Kidney capillary endothelial cell (primary cell): ENCODE measurements around the gene KCNE4.

Source experiments
- DNase-seq: peaks from one replicate; pipeline ENCODE4 v3.0.0-alpha.2; 2018; ENCODE audit warnings: low spot score

Gene KCNE4, protein sequence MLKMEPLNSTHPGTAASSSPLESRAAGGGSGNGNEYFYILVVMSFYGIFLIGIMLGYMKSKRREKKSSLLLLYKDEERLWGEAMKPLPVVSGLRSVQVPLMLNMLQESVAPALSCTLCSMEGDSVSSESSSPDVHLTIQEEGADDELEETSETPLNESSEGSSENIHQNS

DNA sequence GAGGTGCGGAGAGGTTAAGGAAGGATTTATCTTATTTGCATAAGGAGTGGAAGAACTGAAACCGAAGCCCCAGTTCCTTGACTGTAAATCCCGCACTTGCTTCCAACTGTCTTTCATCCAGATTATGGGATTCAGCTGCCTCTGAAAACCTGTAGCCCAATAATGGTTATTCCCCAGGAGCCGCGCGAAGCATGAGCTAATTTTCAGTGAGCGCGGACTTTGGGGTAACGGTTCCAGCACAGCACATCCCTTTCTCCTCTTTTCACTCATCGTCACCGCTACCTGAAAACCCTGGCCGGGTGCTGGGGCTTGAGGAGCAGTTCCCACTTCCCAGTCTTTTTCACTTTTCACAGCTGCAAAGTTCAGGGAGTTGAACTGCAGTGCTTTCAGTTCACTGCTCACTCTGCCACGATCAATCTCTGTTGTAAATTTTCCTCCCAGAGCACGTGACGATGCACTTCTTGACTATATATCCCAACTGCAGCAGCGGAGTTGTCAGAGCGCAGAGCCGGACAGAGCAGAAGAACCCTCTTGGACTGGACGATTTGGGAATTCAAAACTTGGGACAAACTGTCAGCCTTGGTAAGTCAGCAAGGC lies at the start of gene KCNE4:
TSS of gene KCNE4 (plus strand) at position 498 of the 597 bp plus-strand sequence. CDS start 641 bp downstream, outside the sequence.
- no peak for DNase-seq

DNA sequence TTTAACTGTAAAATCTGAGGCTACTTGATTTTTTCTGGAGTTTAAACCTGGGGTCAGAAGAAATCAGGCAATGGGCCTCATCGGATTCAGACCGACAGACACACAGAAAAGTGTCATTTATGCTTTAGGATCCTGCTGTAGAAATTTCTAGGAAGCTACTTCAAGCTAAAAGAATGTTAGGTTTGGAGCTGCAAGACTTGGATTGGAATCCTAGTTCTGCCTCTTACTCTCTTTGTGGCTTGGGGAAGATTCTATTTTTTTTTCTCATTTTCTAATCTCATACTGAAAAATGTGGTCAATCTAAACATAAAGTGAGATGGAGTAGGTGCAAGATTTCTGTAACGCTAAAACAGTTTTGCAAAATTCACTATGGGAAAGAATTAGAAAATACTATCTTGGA lies 48.8 kb upstream of the KCNE4 start:
- DNase-seq, result no peak

DNA sequence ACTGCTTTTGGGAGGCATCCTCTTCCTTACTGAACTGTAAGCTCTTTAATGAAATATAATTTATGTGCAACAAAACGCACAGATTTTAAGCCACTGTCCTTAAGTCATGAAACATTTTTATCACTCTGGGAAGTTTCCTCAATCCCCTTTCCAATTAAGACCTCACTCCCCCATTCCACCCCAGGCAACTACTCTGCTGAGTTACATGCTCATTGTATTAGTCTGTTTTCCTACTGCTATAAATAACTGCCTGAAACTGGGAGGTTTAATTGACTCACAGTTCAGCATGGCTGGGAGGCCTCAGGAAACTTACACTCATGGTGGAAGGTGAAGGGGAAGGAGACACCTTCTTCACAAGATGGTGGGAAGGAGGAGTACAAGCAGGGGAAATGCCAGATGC lies 46.5 kb upstream of the KCNE4 start:
- DNase-seq, result no peak

DNA sequence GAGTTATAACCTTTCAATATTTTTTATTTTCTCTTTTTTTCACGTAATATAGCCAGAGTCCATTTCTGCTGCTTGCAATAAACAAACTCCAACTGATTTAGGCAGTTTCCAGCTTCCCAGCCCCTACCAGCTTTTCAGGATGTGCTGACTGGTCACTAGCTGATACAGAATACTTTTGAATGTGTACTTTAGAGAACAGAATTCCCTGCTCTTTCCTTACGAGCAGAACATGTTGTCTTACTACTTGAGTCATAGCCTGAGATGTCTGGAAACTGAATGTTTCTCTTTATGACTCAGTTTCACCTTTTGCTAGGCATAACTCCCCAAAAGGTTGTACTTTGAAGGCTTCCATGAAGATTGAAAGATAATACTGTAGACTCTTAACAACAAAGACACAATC lies 44.5 kb upstream of the KCNE4 start:
- no peak for DNase-seq

DNA sequence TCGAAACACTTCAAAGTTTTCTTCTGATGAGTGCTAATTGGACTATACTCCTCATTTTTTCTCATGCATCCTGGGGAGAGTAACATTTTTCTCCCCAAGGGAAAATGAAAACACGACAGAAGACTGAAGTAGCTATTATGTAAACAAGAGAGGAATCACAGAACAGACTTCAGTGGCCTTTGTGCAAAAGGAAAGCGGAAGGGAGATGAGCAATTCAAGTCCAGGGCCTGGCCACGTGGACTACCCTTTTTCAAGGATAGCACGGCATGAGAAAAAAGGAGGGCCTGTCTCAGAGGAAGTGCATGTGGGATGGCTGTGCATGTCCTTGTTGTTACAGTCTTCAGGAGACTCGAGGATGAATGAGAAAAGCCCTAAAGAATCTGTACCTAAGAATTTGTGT lies 43.8 kb upstream of the KCNE4 start:
- no peak for DNase-seq

DNA sequence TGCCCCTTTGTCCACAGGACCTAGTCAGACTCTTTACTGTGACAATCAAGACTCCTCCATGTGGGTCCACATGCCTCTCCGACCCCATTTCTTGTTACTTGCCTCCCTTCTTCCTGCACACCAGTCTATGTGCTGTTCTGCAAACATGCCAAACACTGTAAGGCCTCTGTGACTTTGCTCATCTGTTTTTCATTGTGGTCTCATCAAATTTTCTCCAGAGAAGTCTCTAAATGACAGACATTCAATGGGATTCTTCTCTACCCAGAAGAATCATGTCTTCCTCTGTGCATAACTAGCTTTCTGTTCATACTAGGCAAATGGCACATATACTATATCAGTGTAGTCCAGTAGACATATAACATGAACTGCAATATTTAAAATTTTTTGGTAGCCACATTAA lies 43.0 kb upstream of the KCNE4 start:
- DNase-seq, result no peak

DNA sequence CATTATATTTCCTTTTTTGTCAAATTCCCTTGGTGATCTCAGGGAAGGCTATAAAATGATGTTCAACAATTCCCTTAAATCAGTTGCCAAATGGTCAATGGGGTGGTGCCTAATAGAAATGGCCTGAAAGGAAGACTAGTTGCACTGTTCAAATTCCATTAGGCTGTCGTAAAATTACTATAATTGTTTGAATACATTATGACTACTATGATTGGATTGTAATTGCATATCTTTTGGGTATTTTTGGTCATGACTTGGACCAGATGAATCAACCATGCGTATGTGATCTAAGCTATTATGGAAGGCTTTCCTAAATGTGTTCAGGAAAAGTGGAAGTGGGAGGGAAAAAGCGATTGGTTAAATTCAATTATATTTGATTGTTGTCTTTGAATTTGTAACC lies 41.3 kb upstream of the KCNE4 start:
- no peak for DNase-seq

DNA sequence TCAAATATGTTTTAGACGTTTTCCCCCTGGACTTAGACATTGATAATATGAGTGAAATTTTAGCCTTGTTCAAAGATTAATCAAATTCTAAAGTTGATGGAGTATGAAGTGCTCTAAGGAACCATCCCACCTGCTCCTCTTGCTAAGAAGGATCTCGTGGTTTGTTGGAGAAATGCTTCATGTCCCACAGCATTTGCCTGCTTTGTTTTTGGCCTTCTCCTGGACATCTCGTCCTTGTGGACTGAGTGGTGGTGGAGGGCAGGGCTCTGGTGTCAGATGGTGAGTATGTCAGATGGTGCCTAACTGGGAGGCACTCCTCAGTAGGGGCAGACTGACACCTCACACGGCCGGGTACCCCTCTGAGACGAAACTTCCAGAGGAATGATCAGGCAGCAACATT lies 39.7 kb upstream of the KCNE4 start:
- DNase-seq, result no peak

DNA sequence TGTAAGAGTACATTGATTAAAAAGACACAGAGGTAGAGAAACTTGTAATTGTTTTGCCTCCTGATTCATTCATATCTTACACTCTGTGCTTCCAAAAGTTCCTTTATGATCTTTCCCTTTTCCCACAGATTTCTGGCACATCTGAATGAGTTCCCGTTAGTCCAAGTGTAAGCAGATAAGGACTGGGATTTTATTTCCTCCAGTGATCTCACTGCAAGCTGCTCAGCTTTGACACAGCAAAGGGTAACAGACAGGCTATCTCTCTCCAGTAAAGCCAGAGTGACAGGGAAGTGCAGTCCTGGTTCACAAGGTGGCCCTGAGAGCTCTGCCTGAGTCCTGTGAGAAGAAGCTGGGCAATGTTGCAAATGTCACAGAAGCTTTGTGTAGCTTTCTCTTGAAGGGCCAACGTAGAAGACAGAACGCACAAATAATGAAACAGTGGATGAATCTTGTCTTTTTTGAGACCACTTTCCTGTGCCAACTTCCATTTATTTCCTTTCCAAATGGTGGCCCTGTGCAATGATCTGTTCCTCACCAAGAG lies 32.5 kb upstream of the KCNE4 start:
- DNase-seq, result no peak

DNA sequence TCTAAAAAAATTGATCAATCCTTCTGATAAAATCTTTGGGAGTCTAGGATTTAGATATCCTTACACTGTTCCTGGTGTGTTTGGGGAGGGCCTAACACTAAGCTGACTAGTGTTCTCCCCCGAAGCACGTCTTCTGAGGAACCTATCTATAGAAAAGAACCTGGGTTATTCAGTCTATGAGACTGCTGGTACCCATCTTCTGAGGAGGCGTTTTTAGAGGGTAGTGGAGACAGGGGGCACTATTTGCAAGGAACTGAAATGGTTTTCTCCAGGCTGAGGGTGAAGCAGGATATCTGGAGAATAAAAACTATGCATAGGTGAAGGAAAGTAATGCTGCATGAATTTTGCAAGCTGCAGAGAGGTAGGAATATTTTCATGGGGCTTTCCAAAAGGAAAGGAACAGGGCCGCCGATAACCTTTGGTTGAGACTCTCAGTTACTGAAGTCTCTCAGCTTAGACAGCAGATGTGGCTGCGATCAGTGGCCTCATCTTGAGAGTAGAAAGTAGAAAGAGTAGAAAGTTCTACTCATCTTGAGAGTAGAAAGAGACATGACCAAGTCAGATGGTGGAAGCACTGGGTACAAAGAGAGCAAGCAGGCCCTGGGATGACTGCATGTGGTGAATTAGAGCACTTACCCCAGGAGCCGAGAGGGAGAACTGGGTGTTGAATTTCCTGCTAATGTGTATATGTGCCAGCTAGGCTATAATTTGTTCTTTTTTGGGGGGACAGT lies 31.8 kb upstream of the KCNE4 start:
- DNase-seq, result no peak

DNA sequence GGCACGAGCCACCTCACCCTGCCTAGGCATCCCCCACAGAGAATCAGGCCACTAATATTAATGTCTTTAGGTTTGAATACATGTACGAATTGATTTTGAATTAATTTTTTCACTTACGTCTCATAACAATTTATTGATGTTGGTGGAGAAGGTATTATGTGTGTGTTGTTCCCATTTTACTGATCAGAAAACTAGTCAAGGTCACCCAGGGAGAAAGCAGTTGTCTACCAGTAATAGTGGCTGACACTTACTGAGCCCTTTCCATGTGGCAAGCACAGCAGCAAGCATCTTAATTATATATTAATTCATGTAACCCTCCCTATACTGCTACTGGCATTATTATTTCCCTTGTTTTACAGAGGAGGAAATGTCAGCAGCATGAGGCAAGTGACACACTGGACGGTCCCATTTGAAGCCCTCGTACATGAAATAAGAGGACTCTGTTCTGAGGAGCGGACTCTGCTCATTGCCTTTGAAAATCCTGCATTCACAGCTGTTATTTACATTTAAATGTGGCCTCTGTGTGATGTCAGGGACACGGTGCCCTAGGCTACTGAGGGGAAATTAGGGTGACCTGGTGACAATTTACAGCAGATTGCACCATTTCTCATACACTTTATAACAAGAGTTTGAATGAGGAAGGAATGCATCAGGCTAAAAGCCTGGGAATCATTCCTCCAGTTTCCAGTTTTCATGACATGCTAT lies 30.9 kb upstream of the KCNE4 start:
- DNase-seq, result no peak

DNA sequence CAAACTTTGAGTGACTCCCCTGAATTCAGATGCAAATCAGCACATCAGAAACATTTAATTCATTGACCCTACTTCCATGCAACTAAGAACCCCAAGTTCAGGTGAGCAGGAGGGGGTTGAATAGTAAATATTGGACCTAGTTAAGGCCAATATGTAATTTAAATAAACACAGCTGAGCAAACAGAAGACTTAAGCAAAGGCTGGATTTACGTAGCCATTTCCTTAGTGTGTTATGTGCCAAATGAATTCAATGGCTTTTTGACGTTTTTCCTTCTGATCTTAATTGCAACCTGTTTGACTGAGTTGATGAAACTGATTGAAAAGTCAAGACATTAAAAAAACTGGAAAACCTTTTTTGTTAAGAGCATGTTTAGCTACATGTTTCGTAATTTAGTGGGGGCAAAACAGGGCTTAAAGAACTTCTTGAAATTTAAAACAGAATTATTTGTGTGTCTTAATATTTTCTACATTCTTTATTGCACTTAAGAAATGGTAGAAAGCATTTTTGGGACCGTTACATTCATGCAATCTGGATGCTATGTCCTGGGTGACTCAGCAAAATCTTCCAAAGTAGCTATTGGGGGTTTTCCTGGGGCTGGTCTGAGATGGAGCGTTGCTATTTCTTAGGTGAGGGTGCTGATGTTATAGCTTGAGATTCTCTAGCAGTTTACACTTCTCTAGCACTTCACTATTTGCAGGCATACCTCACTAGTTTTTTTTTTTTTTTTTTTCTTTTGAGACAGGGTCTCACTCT lies 25.5 kb upstream of the KCNE4 start:
- no peak for DNase-seq

DNA sequence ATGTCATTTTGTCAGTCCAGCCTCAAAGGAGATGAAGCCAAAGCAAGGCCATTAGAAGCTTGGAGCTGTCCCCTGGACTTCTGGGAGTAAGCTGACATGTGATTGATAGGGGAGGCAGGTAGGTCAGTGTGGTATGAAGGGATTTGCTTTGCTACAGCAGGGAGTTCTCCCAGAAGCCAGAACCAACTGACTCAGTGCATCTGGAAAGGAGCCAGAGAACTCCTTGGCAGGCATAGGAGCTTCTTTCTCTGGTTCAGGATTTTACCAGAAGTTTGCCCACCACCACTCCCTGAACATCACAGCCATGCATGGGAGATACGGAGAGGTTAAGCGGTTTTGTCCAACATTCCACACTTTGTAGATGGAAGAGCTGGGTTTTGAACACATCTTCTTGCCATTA lies 24.5 kb upstream of the KCNE4 start:
- no peak for DNase-seq

DNA sequence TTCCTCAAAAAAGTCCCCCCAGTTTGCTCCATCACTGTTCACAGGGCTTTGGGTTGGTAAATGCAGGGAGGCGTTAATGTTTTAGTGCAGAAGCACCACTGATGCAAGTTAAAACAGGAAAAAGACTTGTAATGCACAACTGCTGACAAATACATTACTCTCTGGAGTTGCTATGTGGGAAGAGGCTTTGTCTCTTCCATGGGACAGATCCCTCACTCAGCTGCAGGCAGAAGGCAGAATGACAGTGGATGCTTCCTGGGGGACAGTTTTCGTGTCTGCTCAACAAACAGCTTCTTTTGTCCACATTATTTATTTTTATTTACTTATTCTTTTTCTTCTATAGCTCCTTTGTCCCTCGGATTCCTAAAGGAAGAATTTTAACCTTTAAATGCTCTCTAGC lies 22.7 kb upstream of the KCNE4 start:
- DNase-seq, result no peak

DNA sequence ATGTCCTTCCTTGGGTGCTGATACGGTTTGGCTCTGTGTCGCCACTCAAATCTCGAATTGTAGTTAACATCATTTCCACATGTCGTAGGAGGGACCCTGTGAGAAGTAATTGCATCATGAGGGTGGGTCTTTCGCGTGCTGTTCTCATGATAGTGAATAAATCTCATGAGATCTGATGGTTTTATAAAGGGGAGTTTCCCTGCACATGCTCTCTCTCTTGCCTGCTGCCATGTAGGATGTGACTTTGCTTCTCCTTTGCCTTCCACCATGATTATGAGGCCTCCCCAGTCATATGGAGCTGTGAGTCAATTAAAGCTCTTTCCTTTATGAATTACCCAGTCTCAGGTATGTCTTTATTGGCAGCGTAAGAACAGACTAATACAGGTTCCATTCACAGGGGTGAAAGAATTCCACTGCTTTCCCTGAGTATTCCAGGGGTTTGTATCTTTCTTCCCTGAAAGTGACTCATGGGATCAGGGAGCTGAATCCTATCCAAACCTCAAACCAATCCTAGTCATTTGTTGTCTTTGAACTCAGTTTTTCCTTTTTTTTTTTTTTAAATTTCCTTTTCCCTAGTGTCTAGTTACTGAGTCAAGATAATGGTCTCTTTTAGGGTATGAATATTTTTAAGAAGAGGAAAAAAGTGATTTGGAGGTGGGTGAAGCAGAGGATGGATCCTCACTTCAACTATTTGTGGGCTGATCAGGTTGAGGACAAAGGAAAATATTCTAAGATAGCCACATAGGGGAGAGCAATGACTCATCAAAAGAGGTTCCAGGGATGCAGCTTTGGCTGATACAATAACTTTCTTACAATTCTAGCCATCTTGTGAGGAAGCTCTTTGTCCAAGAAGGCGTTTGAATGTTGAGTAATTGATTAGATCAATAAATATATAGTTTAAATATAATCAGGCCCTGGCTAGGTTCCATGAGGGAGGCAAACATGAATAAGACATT lies 19.5 kb upstream of the KCNE4 start:
- DNase-seq, result no peak

DNA sequence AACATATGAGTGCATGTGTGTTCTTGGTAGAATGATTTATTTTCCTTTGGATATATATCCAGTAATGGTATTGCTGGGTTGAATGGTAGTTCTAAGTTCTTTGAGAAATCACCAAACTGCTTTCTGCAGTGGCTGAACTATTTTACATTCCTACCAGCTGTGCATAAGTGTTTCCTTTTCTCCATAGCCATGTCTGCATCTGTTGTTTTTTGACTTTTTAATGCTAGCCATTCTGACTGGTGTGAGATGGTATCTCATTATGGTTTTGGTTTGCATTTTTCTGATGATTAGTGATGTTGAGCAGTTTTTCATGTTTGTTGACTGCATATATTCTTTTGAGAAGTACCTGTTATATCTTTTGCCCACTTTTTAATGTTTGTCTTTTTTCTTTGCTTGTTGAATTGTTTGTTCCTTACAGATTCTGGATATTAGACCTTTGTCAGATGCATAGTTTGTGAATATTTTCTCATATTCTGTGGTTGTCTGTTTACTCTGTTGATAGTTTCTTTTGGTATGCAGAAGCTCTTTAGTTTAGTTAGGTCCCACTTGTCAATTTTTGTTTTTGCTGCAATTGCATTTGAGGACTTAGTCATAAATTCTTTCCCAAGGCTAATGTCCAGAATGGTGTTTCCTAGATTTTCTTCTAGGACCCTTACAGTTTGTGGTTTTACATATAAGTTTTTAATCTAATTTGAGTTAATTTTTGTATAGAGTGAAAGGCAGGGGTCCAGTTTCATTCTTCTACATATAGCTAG lies 17.6 kb upstream of the KCNE4 start:
- DNase-seq, result no peak

DNA sequence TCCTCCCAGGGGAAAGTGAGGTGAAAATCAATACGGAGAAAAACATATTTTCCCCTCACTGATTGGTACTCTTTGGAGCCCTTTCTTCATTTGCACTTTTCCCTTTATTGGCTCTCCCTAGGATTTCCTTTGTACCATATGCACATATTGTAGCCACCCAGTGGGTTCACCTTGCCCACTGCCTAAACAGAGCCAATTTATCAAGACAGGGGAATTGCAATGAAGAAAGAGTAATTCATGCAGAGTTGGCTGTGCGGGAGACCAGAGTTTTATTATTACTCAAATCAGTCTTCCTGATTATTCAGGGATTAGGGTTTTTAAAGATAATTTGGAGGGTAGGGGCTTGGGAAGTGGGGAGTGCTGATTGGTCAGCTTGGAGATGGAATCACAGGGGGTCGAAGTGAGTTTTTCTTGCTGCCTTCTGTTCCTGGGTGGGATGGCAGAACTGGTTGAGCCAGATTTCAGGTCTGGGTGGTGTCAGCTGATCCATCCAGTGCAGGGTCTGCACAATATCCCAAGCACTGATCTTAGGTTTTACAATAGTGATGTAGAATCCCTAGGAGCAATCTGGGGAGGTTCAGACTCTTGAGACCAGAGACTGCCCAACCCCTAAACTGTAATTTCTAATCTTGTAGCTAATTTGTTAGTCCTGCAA lies 15.1 kb upstream of the KCNE4 start:
- DNase-seq, result no peak

DNA sequence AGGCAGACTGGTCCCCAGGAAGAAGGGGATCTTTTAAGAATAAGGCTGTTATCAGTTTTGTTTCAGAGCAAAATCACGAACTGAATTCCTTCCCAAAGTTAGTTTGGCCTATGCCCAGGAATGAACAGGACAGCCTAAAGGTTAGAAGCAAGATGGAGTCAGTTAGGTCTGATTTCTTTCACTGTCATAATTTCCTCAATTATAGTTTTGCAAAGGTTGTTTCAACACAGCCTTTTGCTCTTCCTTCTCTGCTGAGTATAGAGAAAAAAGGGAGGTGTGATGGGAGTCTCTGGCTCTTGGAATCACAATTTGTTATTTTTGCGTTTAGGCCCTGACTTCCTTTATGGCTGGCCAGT lies 14.6 kb upstream of the KCNE4 start:
- DNase-seq, result no peak

DNA sequence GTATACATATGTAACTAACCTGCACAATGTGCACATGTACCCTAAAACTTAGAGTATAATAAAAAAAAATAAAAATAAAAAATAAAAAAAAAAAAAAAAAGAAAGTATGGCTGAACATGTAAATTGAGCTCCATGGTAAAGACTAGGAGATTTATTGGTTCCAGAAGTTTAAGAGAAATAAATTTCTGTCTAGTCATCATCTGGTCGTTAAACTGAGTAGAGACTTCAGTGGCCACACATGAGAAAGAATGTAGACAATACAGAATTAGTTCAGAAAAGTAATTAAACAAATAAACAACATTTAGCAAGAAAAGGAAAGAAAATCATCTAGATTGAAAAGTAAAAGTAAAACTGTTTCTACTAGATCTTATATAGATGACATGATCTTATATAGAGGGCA lies 12.4 kb upstream of the KCNE4 start:
- no peak for DNase-seq

DNA sequence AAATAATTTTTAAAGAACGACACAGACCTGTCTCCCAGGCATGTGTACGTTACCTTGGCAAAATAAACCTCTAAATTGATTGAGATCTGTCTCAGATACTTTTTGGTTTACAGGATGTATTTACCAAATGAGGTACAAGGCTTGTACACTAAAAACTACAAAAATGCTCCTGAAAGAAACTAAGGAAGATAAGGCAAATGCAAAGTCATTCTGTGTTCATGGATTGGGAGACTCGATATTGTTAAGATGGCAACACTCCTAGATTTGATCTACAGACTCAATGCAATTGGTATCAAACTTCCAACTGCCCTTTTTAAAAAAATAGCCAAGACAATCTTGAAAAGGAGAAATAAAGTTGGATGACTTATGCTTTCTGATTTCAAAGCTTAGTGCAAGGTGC lies 11.5 kb upstream of the KCNE4 start:
- no peak for DNase-seq
